HepG2 (cell line): ENCODE measurements around the gene SIAH2. TPM values are rescaled to one million over a fixed set of nuclear protein-coding genes. Genes with fewer than 3 reads are reported as not detected.

Experiments
- ARHGAP35 ChIP-seq: sonication (generic); formaldehyde crosslinking; IDR thresholded peaks from 2 replicates; pipeline ENCODE4 v1.9.0; 2022; ENCODE audit warnings: mild to moderate bottlenecking, inconsistent platforms, moderate library complexity, missing genetic modification reagents, borderline replicate concordance
- ARNT ChIP-seq: fragments of 450-650 bp; IDR thresholded peaks from 2 replicates; pipeline ENCODE4 v1.6.1; 2017
- ATF7 ChIP-seq, 2 experiments: fragments of 450-650 bp in 1 of 2; sonication (generic) in 1 of 2; formaldehyde crosslinking in 1 of 2; IDR thresholded peaks; 2 replicates each; pipeline versions ENCODE4 v1.4.0 to v1.6.1; 2016 to 2020; ENCODE audit warnings: antibody characterized with exemption in 1 of 2, mild to moderate bottlenecking in 1 of 2, missing genetic modification reagents in 1 of 2
- FOSL1 ChIP-seq: sonication (generic); formaldehyde crosslinking; IDR thresholded peaks from 2 replicates; pipeline ENCODE4 v1.9.0; 2021; ENCODE audit warnings: missing genetic modification reagents, borderline replicate concordance
- FOXO4 ChIP-seq: sonication (generic); formaldehyde crosslinking; conservative IDR thresholded peaks from 2 replicates; pipeline ENCODE4 v1.8.1; 2023; ENCODE audit warnings: missing genetic modification reagents
- GATAD1 ChIP-seq: IDR thresholded peaks from 2 replicates; pipeline ENCODE4 v1.6.1; 2016; ENCODE audit warnings: missing genetic modification reagents, missing compliant biosample characterization
- MAX ChIP-seq: IDR thresholded peaks from 2 replicates; pipeline ENCODE4 v1.6.1; 2012; ENCODE audit warnings: inconsistent platforms
- MTF2 ChIP-seq: sonication (generic); formaldehyde crosslinking; IDR thresholded peaks from 2 replicates; pipeline ENCODE4 v1.5.0; 2020; ENCODE audit warnings: missing genetic modification reagents, borderline replicate concordance
- MXD1 ChIP-seq: sonication (generic); formaldehyde crosslinking; IDR thresholded peaks from 2 replicates; pipeline ENCODE4 v1.4.0; 2020; ENCODE audit warnings: mild to moderate bottlenecking, missing genetic modification reagents
- NCOA5 ChIP-seq: sonication (generic); formaldehyde crosslinking; IDR thresholded peaks from 2 replicates; pipeline ENCODE4 v1.4.0; 2020; ENCODE audit warnings: missing genetic modification reagents
- NR2C2 ChIP-seq: sonication (generic); formaldehyde crosslinking; IDR thresholded peaks from 2 replicates; pipeline ENCODE4 v1.4.0; 2020; ENCODE audit warnings: missing genetic modification reagents, mild to moderate bottlenecking, moderate library complexity, borderline replicate concordance
- PTBP1 ChIP-seq: fragments of 200-400 bp; formaldehyde crosslinking; IDR thresholded peaks from 2 replicates; pipeline ENCODE4 v1.6.1; 2018; ENCODE audit warnings: low read length, low read depth; ENCODE audit not compliant: poor library complexity, severe bottlenecking
- SMAD9 ChIP-seq: sonication (generic); formaldehyde crosslinking; IDR thresholded peaks from 2 replicates; pipeline ENCODE4 v1.5.1; 2020; ENCODE audit warnings: mild to moderate bottlenecking, missing genetic modification reagents
- SNAPC5 ChIP-seq: sonication (generic); formaldehyde crosslinking; IDR thresholded peaks from 2 replicates; pipeline ENCODE4 v1.8.1; 2023; ENCODE audit warnings: mild to moderate bottlenecking, missing genetic modification reagents, borderline replicate concordance
- SOX5 ChIP-seq: IDR thresholded peaks from 2 replicates; pipeline ENCODE4 v1.6.1; 2016; ENCODE audit warnings: borderline replicate concordance
- SYNCRIP ChIP-seq: fragments of 200-400 bp; formaldehyde crosslinking; IDR thresholded peaks from 2 replicates; pipeline ENCODE4 v1.6.1; 2018; ENCODE audit warnings: mild to moderate bottlenecking, low read depth, low read length; ENCODE audit not compliant: insufficient read depth
- ZFP37 ChIP-seq: sonication (generic); formaldehyde crosslinking; IDR thresholded peaks from 2 replicates; pipeline ENCODE4 v1.4.0; 2020; ENCODE audit warnings: missing genetic modification reagents, borderline replicate concordance
- ZMAT3 ChIP-seq: sonication (generic); formaldehyde crosslinking; conservative IDR thresholded peaks from 2 replicates; pipeline ENCODE4 v1.7.0; 2021; ENCODE audit warnings: missing genetic modification reagents
- ZNF562 ChIP-seq: sonication (generic); formaldehyde crosslinking; IDR thresholded peaks from 2 replicates; pipeline ENCODE4 v1.8.0; 2022; ENCODE audit warnings: missing genetic modification reagents, borderline replicate concordance
- ZNF570 ChIP-seq: sonication (generic); formaldehyde crosslinking; IDR thresholded peaks from 2 replicates; pipeline ENCODE4 v1.4.0; 2020; ENCODE audit warnings: mild to moderate bottlenecking, missing genetic modification reagents, borderline replicate concordance
- ZNF883 ChIP-seq: sonication (generic); formaldehyde crosslinking; IDR thresholded peaks from 2 replicates; pipeline ENCODE4 v1.5.1; 2020; ENCODE audit warnings: mild to moderate bottlenecking, missing genetic modification reagents; ENCODE audit errors: not compliant biosample characterization
- polyA plus RNA-seq, 8 experiments: library from polyadenylated mRNA; depleted of rRNA in 3 of 8; stranded (reverse) in 7 of 8; unstranded in 1 of 8; fragments of >200 nt; fragmentation: Illumina TruSeq in 4 of 8; extraction: Trizol in 4 of 8; gene quantifications; 2 replicates each; pipeline versions ENCODE4 v1.2.1 to v1.2.3, GENCODE V29; 2011 to 2016; ENCODE audit warnings: low read depth in 4 of 8, missing spikeins in 1 of 8, mixed read lengths in 1 of 8; ENCODE audit not compliant: insufficient read depth in 1 of 8
- total RNA-seq, 5 experiments: library from RNA; depleted of rRNA; stranded (reverse); fragments of >200 nt; fragmentation: Illumina TruSeq; extraction: Trizol; gene quantifications; 2 replicates each; pipeline ENCODE4 v1.2.3, GENCODE V29; 2016; ENCODE audit warnings: low read depth in 1 of 5
- TF ChIP-seq, protein P1 (sequence below): sonication (generic); formaldehyde crosslinking; IDR thresholded peaks from 2 replicates; pipeline ENCODE4 v1.4.0; 2020; ENCODE audit warnings: mild to moderate bottlenecking, low read depth, missing genetic modification reagents
- TF ChIP-seq, protein P2 (sequence below): sonication (generic); formaldehyde crosslinking; IDR thresholded peaks from 2 replicates; pipeline ENCODE4 v1.8.0; 2022; ENCODE audit warnings: missing genetic modification reagents, mild to moderate bottlenecking, moderate library complexity, borderline replicate concordance

SIAH2 gene
- total and polyA plus RNA-seq, 2 of the 13 experiments (the other 11 are each of a cell fraction or from before 2014, with no cell fraction given): 71.8 to 117 TPM

GRCh38 chr3:150703299-150703755 lies 59.6 kb downstream of the SIAH2 start (continued):
- TF ChIP-seq, protein P1, sequence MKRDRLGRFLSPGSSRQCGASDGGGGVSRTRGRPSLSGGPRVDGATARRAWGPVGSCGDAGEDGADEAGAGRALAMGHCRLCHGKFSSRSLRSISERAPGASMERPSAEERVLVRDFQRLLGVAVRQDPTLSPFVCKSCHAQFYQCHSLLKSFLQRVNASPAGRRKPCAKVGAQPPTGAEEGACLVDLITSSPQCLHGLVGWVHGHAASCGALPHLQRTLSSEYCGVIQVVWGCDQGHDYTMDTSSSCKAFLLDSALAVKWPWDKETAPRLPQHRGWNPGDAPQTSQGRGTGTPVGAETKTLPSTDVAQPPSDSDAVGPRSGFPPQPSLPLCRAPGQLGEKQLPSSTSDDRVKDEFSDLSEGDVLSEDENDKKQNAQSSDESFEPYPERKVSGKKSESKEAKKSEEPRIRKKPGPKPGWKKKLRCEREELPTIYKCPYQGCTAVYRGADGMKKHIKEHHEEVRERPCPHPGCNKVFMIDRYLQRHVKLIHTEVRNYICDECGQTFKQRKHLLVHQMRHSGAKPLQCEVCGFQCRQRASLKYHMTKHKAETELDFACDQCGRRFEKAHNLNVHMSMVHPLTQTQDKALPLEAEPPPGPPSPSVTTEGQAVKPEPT (CRISPR knock-in tag): no peak
- no peak for TF ChIP-seq ZMAT3 (CRISPR knock-in tag)
- no peak for TF ChIP-seq FOSL1 (CRISPR knock-in tag)
- TF ChIP-seq GATAD1 (CRISPR knock-in tag): peak; percentile 6; the same call in 1 of the 2 replicates
- TF ChIP-seq PTBP1: no peak
- 0 out of 2 replicates have a peak, but pooled peaks have one; percentile 24 for TF ChIP-seq MXD1
- no peak for TF ChIP-seq SMAD9 (CRISPR knock-in tag)
- TF ChIP-seq, protein P2, sequence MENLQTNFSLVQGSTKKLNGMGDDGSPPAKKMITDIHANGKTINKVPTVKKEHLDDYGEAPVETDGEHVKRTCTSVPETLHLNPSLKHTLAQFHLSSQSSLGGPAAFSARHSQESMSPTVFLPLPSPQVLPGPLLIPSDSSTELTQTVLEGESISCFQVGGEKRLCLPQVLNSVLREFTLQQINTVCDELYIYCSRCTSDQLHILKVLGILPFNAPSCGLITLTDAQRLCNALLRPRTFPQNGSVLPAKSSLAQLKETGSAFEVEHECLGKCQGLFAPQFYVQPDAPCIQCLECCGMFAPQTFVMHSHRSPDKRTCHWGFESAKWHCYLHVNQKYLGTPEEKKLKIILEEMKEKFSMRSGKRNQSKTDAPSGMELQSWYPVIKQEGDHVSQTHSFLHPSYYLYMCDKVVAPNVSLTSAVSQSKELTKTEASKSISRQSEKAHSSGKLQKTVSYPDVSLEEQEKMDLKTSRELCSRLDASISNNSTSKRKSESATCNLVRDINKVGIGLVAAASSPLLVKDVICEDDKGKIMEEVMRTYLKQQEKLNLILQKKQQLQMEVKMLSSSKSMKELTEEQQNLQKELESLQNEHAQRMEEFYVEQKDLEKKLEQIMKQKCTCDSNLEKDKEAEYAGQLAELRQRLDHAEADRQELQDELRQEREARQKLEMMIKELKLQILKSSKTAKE (CRISPR knock-in tag): no peak
- no peak for TF ChIP-seq ZNF562 (CRISPR knock-in tag)
- no peak for TF ChIP-seq SNAPC5 (CRISPR knock-in tag)
- no peak for TF ChIP-seq NR2C2 (CRISPR knock-in tag)
- peak; percentile 39; the same call in 1 of the 2 replicates for TF ChIP-seq MAX
- TF ChIP-seq ARNT: no peak
- no peak for TF ChIP-seq ATF7 (IDR thresholded peaks at IDR 0.05)
- TF ChIP-seq ATF7 (CRISPR knock-in tag; IDR thresholded peaks at IDR 0.05): no peak
- no peak for TF ChIP-seq FOXO4 (CRISPR knock-in tag)
- TF ChIP-seq SYNCRIP: no peak
- TF ChIP-seq SOX5: no peak
- no peak for TF ChIP-seq ZFP37
- no peak for TF ChIP-seq ARHGAP35
- TF ChIP-seq ZNF883 (CRISPR knock-in tag): no peak
- no peak for TF ChIP-seq MTF2 (CRISPR knock-in tag)
- no peak for TF ChIP-seq ZNF570 (CRISPR knock-in tag)
- TF ChIP-seq NCOA5 (CRISPR knock-in tag): no peak
